ENCODE measurements around the gene EME1.

GRCh38 chr17:50356418-50356817, 16.6 kb upstream of the EME1 start:
- TF ChIP-seq, protein P1, sequence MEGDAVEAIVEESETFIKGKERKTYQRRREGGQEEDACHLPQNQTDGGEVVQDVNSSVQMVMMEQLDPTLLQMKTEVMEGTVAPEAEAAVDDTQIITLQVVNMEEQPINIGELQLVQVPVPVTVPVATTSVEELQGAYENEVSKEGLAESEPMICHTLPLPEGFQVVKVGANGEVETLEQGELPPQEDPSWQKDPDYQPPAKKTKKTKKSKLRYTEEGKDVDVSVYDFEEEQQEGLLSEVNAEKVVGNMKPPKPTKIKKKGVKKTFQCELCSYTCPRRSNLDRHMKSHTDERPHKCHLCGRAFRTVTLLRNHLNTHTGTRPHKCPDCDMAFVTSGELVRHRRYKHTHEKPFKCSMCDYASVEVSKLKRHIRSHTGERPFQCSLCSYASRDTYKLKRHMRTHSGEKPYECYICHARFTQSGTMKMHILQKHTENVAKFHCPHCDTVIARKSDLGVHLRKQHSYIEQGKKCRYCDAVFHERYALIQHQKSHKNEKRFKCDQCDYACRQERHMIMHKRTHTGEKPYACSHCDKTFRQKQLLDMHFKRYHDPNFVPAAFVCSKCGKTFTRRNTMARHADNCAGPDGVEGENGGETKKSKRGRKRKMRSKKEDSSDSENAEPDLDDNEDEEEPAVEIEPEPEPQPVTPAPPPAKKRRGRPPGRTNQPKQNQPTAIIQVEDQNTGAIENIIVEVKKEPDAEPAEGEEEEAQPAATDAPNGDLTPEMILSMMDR (IDR thresholded peaks at IDR 0.05; ENCODE audit: borderline replicate concordance, extremely low read depth, low read length, poor library complexity, severe bottlenecking) = no peak
- TF ChIP-seq EZH2 (IDR thresholded peaks at IDR 0.05; ENCODE audit: borderline replicate concordance, low read depth, low read length, severe bottlenecking) = no peak

All from DND-41 (cell line).